HepG2 (cell line): ENCODE measurements around the gene RXFP1. TPM values are rescaled to one million over a fixed set of nuclear protein-coding genes. Genes with fewer than 3 reads are reported as not detected.

ENCODE experiments used
- ATAC-seq: fragments of 200-7000 bp; cut with Tn5 transposase; 3 replicates; pipeline ENCODE4 v1.9.1; 2020; ENCODE audit warnings: mild to moderate bottlenecking, moderate library complexity
- BruUV-seq: library from RNA; stranded (reverse); fragments of 400-500 nt; replicated peaks from 2 replicates; lab custom pipeline; 2021; lab: Mats Ljungman, UMichigan
- CTCF ChIA-PET: fragments of 300-600 bp; formaldehyde crosslinking; extraction: SDS; loops from one replicate; lab custom pipeline; 2021; ENCODE audit warnings: low total read pairs, inconsistent platforms, low intra/inter-chr PET ratio; lab: Yijun Ruan, JAX
- POLR2A ChIA-PET: fragments of 350-600 bp; sonication (Branson Sonifier 250); formaldehyde crosslinking; loops from one replicate; lab custom pipeline; 2020; ENCODE audit warnings: antibody characterized with exemption, inconsistent platforms; lab: Yijun Ruan, JAX
- DNase-seq: peaks from one replicate; pipeline ENCODE4 v3.0.0-alpha.2; 2015; ENCODE audit warnings: low spot score
- FAIRE-seq: peaks from 3 replicates; lab custom pipeline; 2011; peaks lifted over from hg19 to GRCh38; lab: Jason Lieb, UNC
- H2AFZ ChIP-seq: one replicate; pipeline ENCODE4 v1.6.1; 2011; ENCODE audit warnings: low read length, inconsistent platforms
- H3K27ac ChIP-seq: fragments of 300-600 bp; 3 replicates; pipeline ENCODE4 v1.8.0; 2011; ENCODE audit warnings: mixed run types, mild to moderate bottlenecking, mixed read lengths, low read length, inconsistent platforms; ENCODE audit not compliant: insufficient read depth; ENCODE audit errors: extremely low read length
- H3K27me3 ChIP-seq, 2 experiments: fragments of 200-600 bp in 1 of 2; 2 replicates in 1 of 2; 3 replicates in 1 of 2; pipeline versions ENCODE4 v1.6.0 to v1.8.0; 2011; ENCODE audit warnings: low read length in 2 of 2, mild to moderate bottlenecking in 2 of 2, moderate library complexity in 2 of 2, inconsistent platforms in 1 of 2; ENCODE audit not compliant: insufficient read depth in 2 of 2, control insufficient read depth in 1 of 2
- H3K36me3 ChIP-seq, 2 experiments: fragments of 200-600 bp in 1 of 2; replicated peaks in 1 of 2; 2 replicates in 1 of 2; 3 replicates in 1 of 2; pipeline versions ENCODE4 v1.5.1 to v1.8.0; 2011; ENCODE audit warnings: low read length in 2 of 2, inconsistent platforms in 1 of 2; ENCODE audit not compliant: insufficient read depth in 2 of 2, control insufficient read depth in 1 of 2
- H3K4me1 ChIP-seq: 2 replicates; pipeline ENCODE4 v1.5.1; 2012; ENCODE audit warnings: low read length, inconsistent platforms; ENCODE audit not compliant: insufficient read depth
- H3K4me2 ChIP-seq: 2 replicates; pipeline ENCODE4 v1.6.0; 2011; ENCODE audit warnings: low read depth, low read length, inconsistent platforms
- H3K4me3 ChIP-seq, 3 experiments: fragments of 200-600 bp in 1 of 3; sonication (generic), shearing (Covaris generic) in 1 of 3; replicated peaks in 1 of 3; 2 replicates each; pipeline ENCODE4 v1.5.1; 2011 to 2016; ENCODE audit warnings: low read length in 3 of 3, inconsistent platforms in 2 of 3, low read depth in 2 of 3, mild to moderate bottlenecking in 2 of 3, control low read depth in 1 of 3, mixed read lengths in 1 of 3; ENCODE audit not compliant: insufficient read depth in 1 of 3
- H3K79me2 ChIP-seq: one replicate; pipeline ENCODE4 v1.6.1; 2011; ENCODE audit warnings: low read length, inconsistent platforms; ENCODE audit not compliant: insufficient read depth
- H3K9ac ChIP-seq: 2 replicates; pipeline ENCODE4 v1.6.0; 2011; ENCODE audit warnings: mild to moderate bottlenecking, low read depth, low read length, inconsistent platforms; ENCODE audit not compliant: insufficient read depth
- H3K9me3 ChIP-seq: 2 replicates; pipeline ENCODE4 v1.5.1; 2012; ENCODE audit warnings: mild to moderate bottlenecking, low read length
- H4K20me1 ChIP-seq: 2 replicates; pipeline ENCODE4 v1.6.0; 2011; ENCODE audit warnings: inconsistent platforms, mild to moderate bottlenecking, low read length, moderate library complexity; ENCODE audit not compliant: insufficient read depth
- CBFB ChIP-seq: sonication (generic); formaldehyde crosslinking; IDR thresholded peaks from 2 replicates; pipeline ENCODE4 v1.4.0; 2020; ENCODE audit warnings: missing genetic modification reagents
- DR1 ChIP-seq: sonication (generic); formaldehyde crosslinking; IDR thresholded peaks from 2 replicates; pipeline ENCODE4 v1.8.0; 2021; ENCODE audit warnings: mild to moderate bottlenecking, missing genetic modification reagents, inconsistent platforms
- ESRRA ChIP-seq: sonication (generic); formaldehyde crosslinking; IDR thresholded peaks from 2 replicates; pipeline ENCODE4 v1.5.1; 2020; ENCODE audit warnings: mild to moderate bottlenecking, low read depth, missing genetic modification reagents
- FOSL1 ChIP-seq: sonication (generic); formaldehyde crosslinking; IDR thresholded peaks from 2 replicates; pipeline ENCODE4 v1.9.0; 2021; ENCODE audit warnings: missing genetic modification reagents, borderline replicate concordance
- HNRNPUL1 ChIP-seq: fragments of 200-400 bp; formaldehyde crosslinking; IDR thresholded peaks from 2 replicates; pipeline ENCODE4 v1.6.1; 2017; ENCODE audit warnings: low read depth, mild to moderate bottlenecking, low read length, moderate library complexity
- SOX5 ChIP-seq: IDR thresholded peaks from 2 replicates; pipeline ENCODE4 v1.6.1; 2016; ENCODE audit warnings: borderline replicate concordance
- ZFP37 ChIP-seq: sonication (generic); formaldehyde crosslinking; IDR thresholded peaks from 2 replicates; pipeline ENCODE4 v1.4.0; 2020; ENCODE audit warnings: missing genetic modification reagents, borderline replicate concordance
- ZMYM2 ChIP-seq: sonication (generic); formaldehyde crosslinking; IDR thresholded peaks from 2 replicates; pipeline ENCODE4 v1.8.0; 2022; ENCODE audit warnings: mild to moderate bottlenecking, missing genetic modification reagents
- ZNF296 ChIP-seq: sonication (generic); formaldehyde crosslinking; conservative IDR thresholded peaks from 2 replicates; pipeline ENCODE4 v1.5.0; 2020; ENCODE audit warnings: mild to moderate bottlenecking, missing genetic modification reagents
- ZNF556 ChIP-seq: sonication (generic); formaldehyde crosslinking; IDR thresholded peaks from 2 replicates; pipeline ENCODE4 v1.4.0; 2020; ENCODE audit warnings: mild to moderate bottlenecking, missing genetic modification reagents, borderline replicate concordance
- WGBS: methylation state at CpG from one replicate; pipeline ENCODE4 v1.1.6; 2017; ENCODE audit warnings: low lambda C conversion rate; 5-methylcytosine and 5-hydroxymethylcytosine counted together
- in situ Hi-C: cut with HindIII; loops from 2 replicates; pipeline ENCODE4 v1.10.0; 2017; ENCODE audit warnings: low pct_unique_long_range_greater_than_20kb; ENCODE audit not compliant: extremely low pct_ligation_motif_present
- intact Hi-C: fragments of 100-400 bp; cut with micrococcal nuclease; formaldehyde crosslinking; loops from one replicate; pipeline ENCODE4 v1.10.0; 2022; ENCODE audit not compliant: unreplicated experiment
- polyA plus RNA-seq, 8 experiments: library from polyadenylated mRNA; depleted of rRNA in 3 of 8; stranded (reverse) in 7 of 8; unstranded in 1 of 8; fragments of >200 nt; fragmentation: Illumina TruSeq in 4 of 8; extraction: Trizol in 4 of 8; gene quantifications; 2 replicates each; pipeline versions ENCODE4 v1.2.1 to v1.2.3, GENCODE V29; 2011 to 2016; ENCODE audit warnings: low read depth in 4 of 8, missing spikeins in 1 of 8, mixed read lengths in 1 of 8; ENCODE audit not compliant: insufficient read depth in 1 of 8
- total RNA-seq, 5 experiments: library from RNA; depleted of rRNA; stranded (reverse); fragments of >200 nt; fragmentation: Illumina TruSeq; extraction: Trizol; gene quantifications; 2 replicates each; pipeline ENCODE4 v1.2.3, GENCODE V29; 2016; ENCODE audit warnings: low read depth in 1 of 5
- TF ChIP-seq, protein P1 (sequence below): sonication (generic); formaldehyde crosslinking; IDR thresholded peaks from 2 replicates; pipeline ENCODE4 v1.8.0; 2022; ENCODE audit warnings: missing genetic modification reagents, low read depth, mild to moderate bottlenecking, borderline replicate concordance
- TF ChIP-seq, protein P2 (sequence below): sonication (generic); formaldehyde crosslinking; IDR thresholded peaks from 2 replicates; pipeline ENCODE4 v1.5.1; 2020; ENCODE audit warnings: mild to moderate bottlenecking, missing genetic modification reagents, moderate library complexity
- TF ChIP-seq, protein P3 (sequence below): sonication (generic); formaldehyde crosslinking; IDR thresholded peaks from 2 replicates; pipeline ENCODE4 v1.4.0; 2020; ENCODE audit warnings: missing genetic modification reagents, borderline replicate concordance
- TF ChIP-seq, protein P4 (sequence below): IDR thresholded peaks from 2 replicates; pipeline ENCODE4 v1.6.1; 2016

The RXFP1 gene
- total and polyA plus RNA-seq, 2 of the 13 experiments (the other 11 are each of a cell fraction or from before 2014, with no cell fraction given), result not detected

DNA sequence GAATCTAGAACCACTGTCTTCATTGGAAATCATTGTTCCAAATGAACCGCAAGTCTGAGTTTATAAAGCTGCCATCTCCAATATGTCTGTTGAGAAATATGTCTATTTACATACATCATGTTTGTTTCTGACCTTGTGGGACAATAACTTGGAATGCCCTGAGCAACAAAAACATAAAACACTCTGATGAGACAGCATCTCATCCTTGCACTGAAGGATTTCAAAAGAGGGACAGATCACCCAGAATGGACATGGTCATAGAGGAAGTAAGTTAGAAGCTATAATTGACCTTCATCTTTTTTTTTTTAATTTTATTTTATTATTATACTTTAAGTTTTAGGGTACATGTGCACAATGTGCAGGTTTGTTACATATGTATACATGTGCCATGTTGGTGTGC is 22.5 kb downstream of the RXFP1 start (continued):
- no peak for TF ChIP-seq ZFP37 (CRISPR knock-in tag)
- TF ChIP-seq SOX5, result no peak
- no peak for TF ChIP-seq ZNF556 (CRISPR knock-in tag)
- TF ChIP-seq ESRRA, result no peak
- TF ChIP-seq, protein P1, sequence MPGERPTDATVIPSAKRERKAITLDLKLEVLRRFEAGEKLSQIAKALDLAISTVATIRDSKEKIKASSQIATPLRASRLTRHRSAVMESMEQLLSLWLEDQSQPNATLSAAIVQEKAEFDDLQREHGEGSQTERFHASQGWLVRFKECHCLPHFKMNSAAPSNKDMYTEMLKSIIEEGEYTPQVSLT (CRISPR knock-in tag), result no peak
- TF ChIP-seq DR1 (CRISPR knock-in tag), result no peak

DNA sequence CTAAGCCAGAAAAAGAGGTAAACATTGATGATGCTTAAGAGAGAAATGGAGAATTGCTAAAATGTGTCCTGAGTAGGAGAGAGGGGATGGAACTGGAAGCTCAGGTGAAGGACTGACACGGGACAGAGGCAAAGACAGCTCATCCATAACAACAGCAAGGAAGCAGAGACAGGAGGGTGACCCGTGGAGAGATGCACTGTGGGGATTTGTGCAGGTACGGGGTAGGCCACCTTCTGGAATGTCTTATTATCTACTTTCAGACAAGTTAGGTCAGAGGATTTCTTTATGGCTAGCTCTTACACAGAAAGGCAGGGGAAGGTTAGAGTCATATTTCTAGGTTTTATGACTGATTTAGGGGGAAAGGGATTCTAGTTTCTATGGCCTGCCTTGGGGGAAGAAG is 31.7 kb downstream of the RXFP1 start:
- Histone ChIP-seq H3K4me1 (no peaks in the 10 kb centered on the region), H3K9me3 (no peaks in the 10 kb centered on the region), H3K79me2 (no peaks in the 10 kb centered on the region), H3K9ac (no peak overlapping the region), H3K4me2 (no peak overlapping the region), H4K20me1 (no peaks in the 10 kb centered on the region), H3K36me3 (no peaks in the 10 kb centered on the region), H3K27me3 (no peaks in the 10 kb centered on the region), H3K27ac (no peak overlapping the region), H2AFZ (no peak overlapping the region), H3K4me3 (no peak overlapping the region)
- ChIA-PET POLR2A (no interaction called here), CTCF (no interaction called here)
- in situ Hi-C loops (no loop called here), intact Hi-C loops (no loop called here)
- ATAC-seq (no peak), FAIRE-seq (no peak), DNase-seq (no peak)
- WGBS, result 2% methylated on average over 3 of the region's 3 CpGs
- BruUV-seq, result no TSS peak
- TF ChIP-seq, protein P2, sequence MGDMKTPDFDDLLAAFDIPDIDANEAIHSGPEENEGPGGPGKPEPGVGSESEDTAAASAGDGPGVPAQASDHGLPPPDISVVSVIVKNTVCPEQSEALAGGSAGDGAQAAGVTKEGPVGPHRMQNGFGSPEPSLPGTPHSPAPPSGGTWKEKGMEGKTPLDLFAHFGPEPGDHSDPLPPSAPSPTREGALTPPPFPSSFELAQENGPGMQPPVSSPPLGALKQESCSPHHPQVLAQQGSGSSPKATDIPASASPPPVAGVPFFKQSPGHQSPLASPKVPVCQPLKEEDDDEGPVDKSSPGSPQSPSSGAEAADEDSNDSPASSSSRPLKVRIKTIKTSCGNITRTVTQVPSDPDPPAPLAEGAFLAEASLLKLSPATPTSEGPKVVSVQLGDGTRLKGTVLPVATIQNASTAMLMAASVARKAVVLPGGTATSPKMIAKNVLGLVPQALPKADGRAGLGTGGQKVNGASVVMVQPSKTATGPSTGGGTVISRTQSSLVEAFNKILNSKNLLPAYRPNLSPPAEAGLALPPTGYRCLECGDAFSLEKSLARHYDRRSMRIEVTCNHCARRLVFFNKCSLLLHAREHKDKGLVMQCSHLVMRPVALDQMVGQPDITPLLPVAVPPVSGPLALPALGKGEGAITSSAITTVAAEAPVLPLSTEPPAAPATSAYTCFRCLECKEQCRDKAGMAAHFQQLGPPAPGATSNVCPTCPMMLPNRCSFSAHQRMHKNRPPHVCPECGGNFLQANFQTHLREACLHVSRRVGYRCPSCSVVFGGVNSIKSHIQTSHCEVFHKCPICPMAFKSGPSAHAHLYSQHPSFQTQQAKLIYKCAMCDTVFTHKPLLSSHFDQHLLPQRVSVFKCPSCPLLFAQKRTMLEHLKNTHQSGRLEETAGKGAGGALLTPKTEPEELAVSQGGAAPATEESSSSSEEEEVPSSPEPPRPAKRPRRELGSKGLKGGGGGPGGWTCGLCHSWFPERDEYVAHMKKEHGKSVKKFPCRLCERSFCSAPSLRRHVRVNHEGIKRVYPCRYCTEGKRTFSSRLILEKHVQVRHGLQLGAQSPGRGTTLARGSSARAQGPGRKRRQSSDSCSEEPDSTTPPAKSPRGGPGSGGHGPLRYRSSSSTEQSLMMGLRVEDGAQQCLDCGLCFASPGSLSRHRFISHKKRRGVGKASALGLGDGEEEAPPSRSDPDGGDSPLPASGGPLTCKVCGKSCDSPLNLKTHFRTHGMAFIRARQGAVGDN, result no peak
- no peak for TF ChIP-seq HNRNPUL1
- TF ChIP-seq ZMYM2, result no peak
- TF ChIP-seq CBFB (CRISPR knock-in tag), result no peak
- no peak for TF ChIP-seq ZNF296 (CRISPR knock-in tag)
- no peak for TF ChIP-seq FOSL1 (CRISPR knock-in tag)
- TF ChIP-seq, protein P3, sequence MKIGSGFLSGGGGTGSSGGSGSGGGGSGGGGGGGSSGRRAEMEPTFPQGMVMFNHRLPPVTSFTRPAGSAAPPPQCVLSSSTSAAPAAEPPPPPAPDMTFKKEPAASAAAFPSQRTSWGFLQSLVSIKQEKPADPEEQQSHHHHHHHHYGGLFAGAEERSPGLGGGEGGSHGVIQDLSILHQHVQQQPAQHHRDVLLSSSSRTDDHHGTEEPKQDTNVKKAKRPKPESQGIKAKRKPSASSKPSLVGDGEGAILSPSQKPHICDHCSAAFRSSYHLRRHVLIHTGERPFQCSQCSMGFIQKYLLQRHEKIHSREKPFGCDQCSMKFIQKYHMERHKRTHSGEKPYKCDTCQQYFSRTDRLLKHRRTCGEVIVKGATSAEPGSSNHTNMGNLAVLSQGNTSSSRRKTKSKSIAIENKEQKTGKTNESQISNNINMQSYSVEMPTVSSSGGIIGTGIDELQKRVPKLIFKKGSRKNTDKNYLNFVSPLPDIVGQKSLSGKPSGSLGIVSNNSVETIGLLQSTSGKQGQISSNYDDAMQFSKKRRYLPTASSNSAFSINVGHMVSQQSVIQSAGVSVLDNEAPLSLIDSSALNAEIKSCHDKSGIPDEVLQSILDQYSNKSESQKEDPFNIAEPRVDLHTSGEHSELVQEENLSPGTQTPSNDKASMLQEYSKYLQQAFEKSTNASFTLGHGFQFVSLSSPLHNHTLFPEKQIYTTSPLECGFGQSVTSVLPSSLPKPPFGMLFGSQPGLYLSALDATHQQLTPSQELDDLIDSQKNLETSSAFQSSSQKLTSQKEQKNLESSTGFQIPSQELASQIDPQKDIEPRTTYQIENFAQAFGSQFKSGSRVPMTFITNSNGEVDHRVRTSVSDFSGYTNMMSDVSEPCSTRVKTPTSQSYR, result no peak
- TF ChIP-seq, protein P4, sequence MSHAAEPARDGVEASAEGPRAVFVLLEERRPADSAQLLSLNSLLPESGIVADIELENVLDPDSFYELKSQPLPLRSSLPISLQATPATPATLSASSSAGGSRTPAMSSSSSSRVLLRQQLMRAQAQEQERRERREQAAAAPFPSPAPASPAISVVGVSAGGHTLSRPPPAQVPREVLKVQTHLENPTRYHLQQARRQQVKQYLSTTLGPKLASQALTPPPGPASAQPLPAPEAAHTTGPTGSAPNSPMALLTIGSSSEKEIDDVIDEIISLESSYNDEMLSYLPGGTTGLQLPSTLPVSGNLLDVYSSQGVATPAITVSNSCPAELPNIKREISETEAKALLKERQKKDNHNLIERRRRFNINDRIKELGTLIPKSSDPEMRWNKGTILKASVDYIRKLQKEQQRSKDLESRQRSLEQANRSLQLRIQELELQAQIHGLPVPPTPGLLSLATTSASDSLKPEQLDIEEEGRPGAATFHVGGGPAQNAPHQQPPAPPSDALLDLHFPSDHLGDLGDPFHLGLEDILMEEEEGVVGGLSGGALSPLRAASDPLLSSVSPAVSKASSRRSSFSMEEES, result no peak
